ENCODE measurements around the gene MYH7.

Gene MYH7

GRCh38 chr14:23373041-23373440, 62.4 kb downstream of the MYH7 start:
- DNase-seq (ENCODE audit: low read depth, low spot score), result no peak

GRCh38 chr14:23372509-23372908, 63.0 kb downstream of the MYH7 start, which contains the start of gene IL25:
Gene IL25, plus strand, starts transcription at chr14:23372809.
- DNase-seq (ENCODE audit: low read depth, low spot score), result no peak

- DNase-seq (ENCODE audit: low read depth, low spot score), result no peak
These were observed 63.6 kb downstream of the MYH7 start for GRCh38 chr14:23371865-23372264.

GRCh38 chr14:23370221-23370620, 65.2 kb downstream of the MYH7 start:
- no peak for DNase-seq (ENCODE audit: low read depth, low spot score)

DNA sequence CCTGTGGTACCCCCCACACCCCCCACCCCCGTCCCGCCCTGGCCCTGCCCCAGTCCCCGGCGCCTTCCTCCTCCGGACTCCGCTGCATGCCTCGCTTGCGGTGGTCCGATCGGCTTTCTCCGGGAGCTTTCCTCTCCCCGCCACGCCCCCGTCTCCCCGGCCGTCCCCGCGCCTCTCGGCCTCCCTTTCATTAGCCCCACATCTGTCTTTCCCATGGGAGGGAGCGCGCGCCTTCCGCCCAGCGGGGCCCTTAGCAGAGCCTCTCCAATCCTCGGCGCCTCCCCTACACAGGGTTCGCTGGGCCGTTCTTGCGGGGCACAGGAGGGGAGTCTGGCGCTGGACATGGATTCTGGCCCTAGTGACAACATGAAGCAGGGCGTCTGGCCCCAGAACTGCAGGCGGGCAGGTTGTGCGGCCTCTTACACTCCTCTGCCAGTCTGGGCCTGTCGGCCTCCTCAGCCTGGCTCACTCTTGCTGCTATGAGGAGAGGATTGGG, 69.0 kb downstream of the MYH7 start:
- no peak for DNase-seq (ENCODE audit: low read depth, low spot score)

GRCh38 chr14:23365732-23366425, 69.6 kb downstream of the MYH7 start:
- no peak for DNase-seq (ENCODE audit: low read depth, low spot score)

DNA sequence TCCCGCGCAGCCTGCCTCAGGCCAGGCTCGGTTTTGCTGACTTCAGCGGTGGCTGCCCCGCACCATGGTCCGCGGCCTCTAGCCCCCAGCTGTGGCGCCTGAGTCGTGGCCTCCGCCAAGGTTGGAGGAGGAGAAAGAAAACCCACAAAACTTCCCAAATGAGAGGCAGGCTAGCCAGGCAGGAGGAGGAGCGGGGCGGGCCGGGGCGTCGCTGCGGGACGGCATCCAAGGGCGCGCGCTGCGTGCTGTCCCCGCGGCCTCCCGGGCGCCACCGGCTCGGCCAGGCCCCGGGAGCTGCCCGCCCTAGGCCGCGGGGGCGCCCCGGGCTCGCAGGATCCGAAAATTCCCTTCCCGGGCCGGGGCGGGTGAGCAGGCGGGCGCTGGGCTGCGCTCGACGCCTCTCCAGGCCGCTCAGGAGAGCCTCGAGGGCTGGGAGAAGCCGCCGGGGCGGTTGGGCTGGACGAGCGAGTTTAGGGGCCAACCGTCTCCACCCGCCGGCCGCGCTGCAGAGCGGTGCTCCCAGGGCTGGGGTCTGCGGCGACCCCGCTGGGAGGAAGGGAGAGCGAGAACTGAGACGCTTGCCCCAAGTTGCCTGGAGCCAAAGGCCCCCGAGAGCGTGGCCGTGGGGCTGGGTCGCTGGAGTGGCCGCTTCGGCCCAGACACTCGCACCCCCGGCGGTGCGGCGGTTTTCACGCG, 70.3 kb downstream of the MYH7 start, which contains the start of gene EFS:
EFS (minus strand) TSS at position 137 of the 696 bp plus-strand sequence. CDS start 147 bp downstream, outside the sequence.
- no peak for DNase-seq (ENCODE audit: low read depth, low spot score)

- no peak for DNase-seq (ENCODE audit: low read depth, low spot score)
These were observed 71.1 kb downstream of the MYH7 start for GRCh38 chr14:23364164-23365035.

Measured in activated naive CD8-positive, alpha-beta T cell treated with anti-CD3 and anti-CD28 coated beads, Interleukin-2, amount 50 U/mL, for 16 hours (primary cell).